H1 (cell line): Measurements from ENCODE around the gene FCN3. TPM values are rescaled to one million over a fixed set of nuclear protein-coding genes. Genes with fewer than 3 reads are reported as not detected.

ENCODE experiments used
- CTCF ChIA-PET: fragments of 300-600 bp; sonication (Branson Sonifier 250); formaldehyde crosslinking; loops from one replicate; lab custom pipeline; 2021; ENCODE audit not compliant: partially characterized antibody; lab: Charles Lee
- POLR2A ChIA-PET: fragments of 300-600 bp; sonication (Branson Sonifier 250); formaldehyde crosslinking; loops from one replicate; lab custom pipeline; 2021; ENCODE audit warnings: inconsistent platforms; ENCODE audit not compliant: partially characterized antibody; lab: Charles Lee
- DNase-seq, 2 experiments: peaks; one replicate each; pipeline versions ENCODE4 v3.0.0 to v3.0.0-alpha.2; 2010 to 2022; ENCODE audit warnings: low spot score in 2 of 2, low read depth in 1 of 2, mixed read lengths in 1 of 2
- FAIRE-seq: peaks from 2 replicates; lab custom pipeline; 2011; peaks lifted over from hg19 to GRCh38; lab: Jason Lieb, UNC
- H2AFZ ChIP-seq: 2 replicates; pipeline ENCODE4 v1.8.1; 2012; ENCODE audit warnings: low read length, inconsistent platforms
- H2AK5ac ChIP-seq: 2 replicates; pipeline ENCODE4 v1.6.1; 2013; ENCODE audit warnings: low read depth, low read length
- H2BK120ac ChIP-seq: replicated peaks from 2 replicates; pipeline ENCODE3; 2013; ENCODE audit warnings: low read depth, low read length, inconsistent platforms
- H2BK12ac ChIP-seq: 2 replicates; pipeline ENCODE4 v1.6.1; 2013; ENCODE audit warnings: low read depth, low read length
- H2BK15ac ChIP-seq: 2 replicates; pipeline ENCODE4 v1.6.1; 2013; ENCODE audit warnings: low read length
- H2BK20ac ChIP-seq: 2 replicates; pipeline ENCODE4 v1.6.1; 2013; ENCODE audit warnings: low read length
- H2BK5ac ChIP-seq: 2 replicates; pipeline ENCODE4 v1.6.1; 2013; ENCODE audit warnings: low read depth, low read length
- H3K14ac ChIP-seq: 2 replicates; pipeline ENCODE4 v1.6.1; 2013; ENCODE audit warnings: inconsistent platforms; ENCODE audit not compliant: insufficient read length
- H3K18ac ChIP-seq: 2 replicates; pipeline ENCODE4 v1.6.1; 2013; ENCODE audit warnings: low read length; ENCODE audit errors: extremely low read depth
- H3K23ac ChIP-seq: 2 replicates; pipeline ENCODE4 v1.6.1; 2013; ENCODE audit warnings: inconsistent platforms; ENCODE audit not compliant: insufficient read length
- H3K23me2 ChIP-seq: 2 replicates; pipeline ENCODE4 v1.6.1; 2013; ENCODE audit warnings: low read depth, low read length
- H3K27ac ChIP-seq: 2 replicates; pipeline ENCODE4 v1.6.1; 2011; ENCODE audit warnings: low read depth, low read length, inconsistent platforms
- H3K27me3 ChIP-seq, 4 experiments: replicated peaks in 1 of 4; 1 replicate in 1 of 4; 2 replicates in 3 of 4; pipeline versions ENCODE4 v1.6.1 to v1.8.1; 2011 to 2013; ENCODE audit warnings: low read length in 3 of 4, mild to moderate bottlenecking in 3 of 4, inconsistent platforms in 2 of 4, mixed read lengths in 2 of 4, moderate library complexity in 1 of 4; ENCODE audit not compliant: control insufficient read depth in 3 of 4, insufficient read depth in 3 of 4; ENCODE audit errors: extremely low read depth in 1 of 4
- H3K36me3 ChIP-seq, 4 experiments: 2 replicates each; pipeline versions ENCODE4 v1.6.1 to v1.8.1; 2011 to 2013; ENCODE audit warnings: mild to moderate bottlenecking in 4 of 4, low read length in 3 of 4, moderate library complexity in 2 of 4, control low read depth in 1 of 4, inconsistent platforms in 1 of 4; ENCODE audit not compliant: insufficient read depth in 4 of 4, control insufficient read depth in 2 of 4
- H3K4ac ChIP-seq: replicated peaks from 2 replicates; pipeline ENCODE3; 2013; ENCODE audit warnings: low read length, low read depth, mixed read lengths, inconsistent platforms; ENCODE audit not compliant: insufficient read length
- H3K4me1 ChIP-seq, 4 experiments: replicated peaks in 1 of 4; 1 replicate in 1 of 4; 2 replicates in 3 of 4; pipeline versions ENCODE4 v1.6.1 to v1.8.1; 2011 to 2013; ENCODE audit warnings: low read length in 3 of 4, inconsistent platforms in 2 of 4, mixed read lengths in 1 of 4; ENCODE audit not compliant: insufficient read depth in 4 of 4, control insufficient read depth in 3 of 4
- H3K4me2 ChIP-seq, 2 experiments: 2 replicates each; pipeline versions ENCODE4 v1.6.1 to v1.8.1; 2011 to 2013; ENCODE audit warnings: low read depth in 2 of 2, low read length in 2 of 2, control low read depth in 1 of 2, inconsistent platforms in 1 of 2, mild to moderate bottlenecking in 1 of 2; ENCODE audit not compliant: insufficient read depth in 1 of 2
- H3K4me3 ChIP-seq, 4 experiments: fragments of 200-600, 300-600 bp in 1 of 4; sonication (generic), shearing (Covaris generic), sonication (Bioruptor Twin) in 1 of 4; 2 replicates each; pipeline versions ENCODE4 v1.5.1 to v1.8.1; 2011 to 2016; ENCODE audit warnings: low read length in 4 of 4, low read depth in 3 of 4, control low read depth in 2 of 4, inconsistent platforms in 2 of 4, mild to moderate bottlenecking in 2 of 4, mixed read lengths in 1 of 4, moderate library complexity in 1 of 4; ENCODE audit not compliant: insufficient read depth in 2 of 4; ENCODE audit errors: extremely low read depth in 1 of 4
- H3K56ac ChIP-seq: replicated peaks from 2 replicates; pipeline ENCODE3; 2013; ENCODE audit warnings: low read depth, mild to moderate bottlenecking, mixed read lengths, low read length, inconsistent platforms; ENCODE audit not compliant: insufficient read length
- H3K79me1 ChIP-seq: 2 replicates; pipeline ENCODE4 v1.6.1; 2013; ENCODE audit warnings: low read depth, low read length, control low read depth
- H3K79me2 ChIP-seq, 2 experiments: 2 replicates each; pipeline versions ENCODE4 v1.6.1 to v1.8.1; 2012 to 2013; ENCODE audit warnings: low read length in 2 of 2, mild to moderate bottlenecking in 2 of 2, inconsistent platforms in 1 of 2; ENCODE audit not compliant: insufficient read depth in 2 of 2, control insufficient read depth in 1 of 2
- H3K9ac ChIP-seq, 4 experiments: replicated peaks in 1 of 4; 1 replicate in 1 of 4; 2 replicates in 3 of 4; pipeline versions ENCODE4 v1.6.1 to v1.8.1; 2011 to 2013; ENCODE audit warnings: low read depth in 3 of 4, low read length in 3 of 4, control low read depth in 2 of 4, mild to moderate bottlenecking in 2 of 4, moderate library complexity in 2 of 4, inconsistent platforms in 1 of 4; ENCODE audit errors: extremely low read depth in 1 of 4
- H3K9me3 ChIP-seq, 2 experiments: 2 replicates each; pipeline versions ENCODE4 v1.6.1 to v1.8.1; 2012 to 2013; ENCODE audit warnings: mild to moderate bottlenecking in 2 of 2, moderate library complexity in 2 of 2, control low read depth in 1 of 2, inconsistent platforms in 1 of 2, low read depth in 1 of 2, low read length in 1 of 2, mixed read lengths in 1 of 2; ENCODE audit not compliant: insufficient read depth in 2 of 2
- H4K20me1 ChIP-seq, 2 experiments: replicated peaks in 1 of 2; 2 replicates each; pipeline versions ENCODE3 to v1.8.1; 2011 to 2013; ENCODE audit warnings: inconsistent platforms in 2 of 2, low read length in 2 of 2, mild to moderate bottlenecking in 1 of 2; ENCODE audit not compliant: insufficient read depth in 2 of 2, control insufficient read depth in 1 of 2
- H4K5ac ChIP-seq: 2 replicates; pipeline ENCODE4 v1.6.1; 2013; ENCODE audit warnings: low read length, low read depth, mixed read lengths, inconsistent platforms; ENCODE audit not compliant: insufficient read length
- H4K8ac ChIP-seq: 2 replicates; pipeline ENCODE4 v1.8.0; 2013; ENCODE audit warnings: mild to moderate bottlenecking, moderate library complexity, low read length, inconsistent platforms; ENCODE audit not compliant: insufficient read depth; ENCODE audit errors: extremely low read depth
- H4K91ac ChIP-seq: replicated peaks from 2 replicates; pipeline ENCODE3; 2013; ENCODE audit warnings: low read length, mixed read lengths, inconsistent platforms; ENCODE audit not compliant: insufficient read length
- CBX5 ChIP-seq: fragments of 300-800, 300-1000 bp; sonication (generic); IDR thresholded peaks from 2 replicates; pipeline ENCODE4 v1.7.1; 2016; ENCODE audit warnings: antibody characterized with exemption, low read length, low read depth
- GTF2F1 ChIP-seq: IDR thresholded peaks from 2 replicates; pipeline ENCODE4 v1.6.1; 2012; ENCODE audit warnings: low read depth, low read length, improper control_type of control experiment, borderline replicate concordance
- JUND ChIP-seq: IDR thresholded peaks from 2 replicates; pipeline ENCODE4 v1.6.1; 2011; ENCODE audit warnings: mild to moderate bottlenecking, improper control_type of control experiment, low read length
- PHF8 ChIP-seq: fragments of 200-600 bp; sonication (generic); conservative IDR thresholded peaks from 2 replicates; pipeline ENCODE4 v1.7.1; 2012; ENCODE audit warnings: low read depth, mild to moderate bottlenecking, inconsistent platforms, low read length, moderate library complexity
- POLR2AphosphoS5 ChIP-seq: IDR thresholded peaks from 2 replicates; pipeline ENCODE4 v1.6.1; 2011; ENCODE audit warnings: low read depth, low read length
- SP1 ChIP-seq: IDR thresholded peaks from 2 replicates; pipeline ENCODE4 v1.6.1; 2011; ENCODE audit warnings: low read depth, low read length
- WGBS, 2 experiments: shearing (Covaris generic) in 1 of 2; methylation state at CpG; one replicate each; pipeline versions ENCODE4 v1.1.6 to v1.1.7; 2013 to 2015; ENCODE audit warnings: low lambda C conversion rate in 2 of 2, mixed read lengths in 2 of 2, inconsistent platforms in 1 of 2, low coverage in 1 of 2, missing lambda C conversion rate in 1 of 2; ENCODE audit not compliant: insufficient replicate concordance in 2 of 2, insufficient coverage in 1 of 2, insufficient read length in 1 of 2; ENCODE audit errors: extremely low coverage in 1 of 2, missing lambda C conversion rate in 1 of 2; 5-methylcytosine and 5-hydroxymethylcytosine counted together
- polyA plus RNA-seq, 7 experiments: library from polyadenylated mRNA; depleted of rRNA in 3 of 7; stranded (reverse) in 5 of 7; unstranded in 2 of 7; fragments of >200 nt in 5 of 7; fragments of 200-250 nt in 2 of 7; gene quantifications; 1 replicate in 5 of 7; 2 replicates in 1 of 7; 4 replicates in 1 of 7; pipeline versions ENCODE4 v1.2.1 to v1.2.3, GENCODE V29; 2011 to 2013; ENCODE audit warnings: missing spikeins in 2 of 7, mixed read lengths in 2 of 7
- total RNA-seq: library from RNA; stranded (reverse); fragmentation: NEBNext Ultra II Directional; extraction: Animal tissue kit (Norgen Biotek cat#: 25700); gene quantifications from 2 replicates; pipeline ENCODE4 v1.2.1, GENCODE V29; 2021

FCN3 gene
- total and polyA plus RNA-seq, 2 of the 8 experiments (the other 6 are each of a cell fraction or from before 2014, with no cell fraction given): 0.30 to 0.57 TPM

DNA sequence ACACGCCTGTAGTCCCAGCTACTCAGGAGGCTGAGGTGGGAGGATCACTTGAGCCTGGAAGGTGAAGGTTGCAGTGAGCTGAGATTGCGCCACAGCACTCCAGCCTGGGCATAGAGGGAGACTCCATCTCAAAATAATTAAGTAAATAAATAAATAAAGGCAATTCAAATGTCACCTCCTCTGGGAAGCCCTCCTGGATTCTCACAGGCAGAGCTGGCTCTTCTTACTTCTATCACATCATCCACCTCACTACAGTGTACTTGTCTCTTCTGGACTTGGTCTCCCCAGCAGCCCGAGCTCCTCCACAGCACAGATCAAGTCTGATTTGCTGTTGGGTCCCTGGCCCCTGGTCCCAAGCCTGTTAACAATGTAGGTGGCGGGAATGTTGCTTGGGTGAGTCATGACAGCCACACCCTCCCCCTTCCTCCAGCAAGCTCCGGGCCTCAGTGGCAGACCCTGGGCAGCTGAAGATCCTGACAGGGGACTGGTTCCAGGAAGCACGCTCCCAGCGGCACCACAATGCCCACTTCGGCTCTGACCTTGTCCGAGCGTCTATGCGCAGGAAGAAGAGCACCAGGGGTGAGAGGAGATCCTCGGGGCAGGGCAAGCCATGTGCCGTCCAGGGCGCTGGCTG lies 27.5 kb downstream of the FCN3 start:
- no peak overlapping the region for H3K4me2 ChIP-seq
- 88% methylated on average over 14 of the region's 14 CpGs; no CpG with 5 or more reads in 1 of the 2 experiments for WGBS, 2 experiments
- ChIA-PET POLR2A (interaction anchor here (0.6 to 1.2 kb wide), 4 partner anchors 13 to 46 kb away, joined by 3 to 5 read pairs (median 3); no protein-coding TSS in a partner anchor), CTCF (interaction anchor here (0.6 to 6.6 kb wide), 11 partner anchors 9 to 206 kb away, joined by 3 to 75 read pairs (median 5); no protein-coding TSS in a partner anchor)
- H3K23ac ChIP-seq: no peak overlapping the region
- no peak overlapping the region for H4K5ac ChIP-seq
- no peak overlapping the region for H4K91ac ChIP-seq
- H2BK120ac ChIP-seq: no peak overlapping the region
- H3K79me2 ChIP-seq: peaks cover 0 to 4% of the 10 kb centered on the region in 2 experiments; a peak in 1 of 4 replicates
- no peak overlapping the region for H3K4ac ChIP-seq
- DNase-seq (no peak), FAIRE-seq (no peak)
- H2BK15ac ChIP-seq: no peak overlapping the region
- H3K9ac ChIP-seq: no peak overlapping the region
- peaks cover 0 to 9% of the 10 kb centered on the region in 2 experiments for H4K20me1 ChIP-seq
- H2BK20ac ChIP-seq: no peak overlapping the region
- no peaks in the 10 kb centered on the region for H3K79me1 ChIP-seq
- H3K23me2 ChIP-seq: peaks cover 26% of the 10 kb centered on the region
- no peak overlapping the region for H3K4me3 ChIP-seq
- no peak overlapping the region for H4K8ac ChIP-seq
- no peak overlapping the region for H3K56ac ChIP-seq
- 0 out of 8 replicates have a peak, but pooled peaks cover 0 to 3% (median 0%) of the 10 kb centered on the region in 4 experiments for H3K36me3 ChIP-seq
- H3K4me1 ChIP-seq: peaks cover 0 to 32% (median 20%) of the 10 kb centered on the region in 4 experiments; a peak in 6 of 7 replicates
- H3K9me3 ChIP-seq: no peaks in the 10 kb centered on the region
- H3K14ac ChIP-seq: no peak overlapping the region
- no peak overlapping the region; the same call in 1 of the 2 replicates for H2AK5ac ChIP-seq
- H3K18ac ChIP-seq: no peak overlapping the region
- H3K27ac ChIP-seq: no peak overlapping the region
- no peak overlapping the region for H2AFZ ChIP-seq
- H2BK12ac ChIP-seq: no peak overlapping the region
- no peak overlapping the region for H2BK5ac ChIP-seq
- H3K27me3 ChIP-seq: peaks cover 0 to 8% (median 7%) of the 10 kb centered on the region in 4 experiments; a peak in 6 of 7 replicates
- TF ChIP-seq POLR2AphosphoS5: no peak
- TF ChIP-seq CBX5: no peak
- TF ChIP-seq GTF2F1: no peak
- TF ChIP-seq PHF8: no peak
- TF ChIP-seq SP1: no peak
- TF ChIP-seq JUND: no peak
